Nephron progenitor cell (in vitro differentiated cells): Measurements from ENCODE around the gene DLX1.
A peak's percentile ranks its signal among the peaks of the same experiment; 100 is the strongest.

ENCODE experiments used
- DNase-seq: peaks from one replicate; pipeline ENCODE4 v3.0.0; 2021
- H3K27ac Mint-ChIP-seq: 2 replicates; pipeline ENCODE4 v1.8.0; 2021; ENCODE audit warnings: mild to moderate bottlenecking, moderate library complexity, mixed read lengths
- H3K27me3 Mint-ChIP-seq: 2 replicates; pipeline ENCODE4 v1.8.0; 2021; ENCODE audit warnings: mild to moderate bottlenecking, low read depth, mixed read lengths; ENCODE audit not compliant: poor library complexity
- H3K36me3 Mint-ChIP-seq: 2 replicates; pipeline ENCODE4 v1.8.0; 2021; ENCODE audit warnings: low read depth, mixed read lengths
- H3K4me1 Mint-ChIP-seq: 2 replicates; pipeline ENCODE4 v1.8.0; 2021; ENCODE audit warnings: mixed read lengths
- H3K4me3 Mint-ChIP-seq: 2 replicates; pipeline ENCODE4 v1.8.0; 2021; ENCODE audit warnings: mild to moderate bottlenecking, moderate library complexity, mixed read lengths
- H3K9me3 Mint-ChIP-seq: 2 replicates; pipeline ENCODE4 v1.8.0; 2021; ENCODE audit warnings: mild to moderate bottlenecking, moderate library complexity, mixed read lengths
- TF ChIP-seq, protein P1 (sequence below): fragments of 200-600 bp; sonication (generic); IDR thresholded peaks from 2 replicates; pipeline ENCODE4 v1.5.0; 2021; ENCODE audit warnings: antibody characterized with exemption

The DLX1 gene

DNA sequence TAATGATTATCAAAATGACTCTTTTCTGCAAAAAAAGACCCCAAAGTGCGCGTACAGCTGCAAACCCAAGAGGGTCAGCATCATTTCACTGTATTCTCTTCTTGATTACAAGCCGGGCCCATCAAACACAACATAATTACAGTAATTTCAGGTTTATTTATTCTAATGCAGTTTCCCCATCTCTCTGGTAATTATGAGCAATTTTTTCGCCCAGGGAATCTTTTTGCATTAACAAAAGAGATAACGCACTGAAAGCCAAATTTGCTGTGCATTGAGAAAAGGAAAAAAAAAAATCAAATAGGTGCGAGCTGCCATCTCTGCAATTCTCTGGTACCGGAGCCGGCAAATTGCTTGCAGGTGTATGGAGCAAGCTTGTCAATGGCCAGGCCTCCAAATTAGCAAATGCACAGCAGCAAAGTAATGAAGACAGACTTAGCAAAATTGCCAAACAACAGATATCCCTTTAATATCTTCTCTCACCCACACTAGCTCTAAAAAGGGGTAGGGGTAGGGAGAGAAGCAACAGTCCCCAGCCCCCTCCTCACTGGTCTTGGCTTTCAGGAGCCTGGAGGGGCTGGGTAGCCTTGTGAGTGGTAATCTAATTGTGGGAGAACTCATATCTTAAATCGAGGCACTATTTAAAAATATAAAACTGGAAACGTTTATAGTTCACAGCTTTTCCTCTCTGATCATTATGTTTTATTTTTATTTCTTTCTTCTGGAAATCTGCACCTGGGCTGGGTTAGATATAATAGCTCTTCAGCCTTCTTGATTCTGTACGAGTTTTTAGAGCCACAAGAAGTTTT is 6.7 kb downstream of the DLX1 start:
- H3K4me3 Mint-ChIP-seq, result no peak overlapping the region
- H3K27ac Mint-ChIP-seq, result no peak overlapping the region
- peaks cover 47% of the 10 kb centered on the region for H3K4me1 Mint-ChIP-seq
- TF ChIP-seq, protein P1, sequence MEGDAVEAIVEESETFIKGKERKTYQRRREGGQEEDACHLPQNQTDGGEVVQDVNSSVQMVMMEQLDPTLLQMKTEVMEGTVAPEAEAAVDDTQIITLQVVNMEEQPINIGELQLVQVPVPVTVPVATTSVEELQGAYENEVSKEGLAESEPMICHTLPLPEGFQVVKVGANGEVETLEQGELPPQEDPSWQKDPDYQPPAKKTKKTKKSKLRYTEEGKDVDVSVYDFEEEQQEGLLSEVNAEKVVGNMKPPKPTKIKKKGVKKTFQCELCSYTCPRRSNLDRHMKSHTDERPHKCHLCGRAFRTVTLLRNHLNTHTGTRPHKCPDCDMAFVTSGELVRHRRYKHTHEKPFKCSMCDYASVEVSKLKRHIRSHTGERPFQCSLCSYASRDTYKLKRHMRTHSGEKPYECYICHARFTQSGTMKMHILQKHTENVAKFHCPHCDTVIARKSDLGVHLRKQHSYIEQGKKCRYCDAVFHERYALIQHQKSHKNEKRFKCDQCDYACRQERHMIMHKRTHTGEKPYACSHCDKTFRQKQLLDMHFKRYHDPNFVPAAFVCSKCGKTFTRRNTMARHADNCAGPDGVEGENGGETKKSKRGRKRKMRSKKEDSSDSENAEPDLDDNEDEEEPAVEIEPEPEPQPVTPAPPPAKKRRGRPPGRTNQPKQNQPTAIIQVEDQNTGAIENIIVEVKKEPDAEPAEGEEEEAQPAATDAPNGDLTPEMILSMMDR, result no peak
- no peak for DNase-seq
- H3K9me3 Mint-ChIP-seq, result no peaks in the 10 kb centered on the region
- no peaks in the 10 kb centered on the region for H3K36me3 Mint-ChIP-seq
- H3K27me3 Mint-ChIP-seq, result peaks cover 100% of the 10 kb centered on the region

GRCh38 chr2:172092716-172093415 is 7.6 kb downstream of the DLX1 start:
- Mint-ChIP-seq H3K27ac (no peak overlapping the region), H3K4me3 (peak overlapping the region; percentile 24), H3K36me3 (no peaks in the 10 kb centered on the region), H3K9me3 (no peaks in the 10 kb centered on the region), H3K27me3 (peaks cover 100% of the 10 kb centered on the region), H3K4me1 (peaks cover 47% of the 10 kb centered on the region)
- TF ChIP-seq, protein P1, result no peak
- DNase-seq, result no peak

DNA sequence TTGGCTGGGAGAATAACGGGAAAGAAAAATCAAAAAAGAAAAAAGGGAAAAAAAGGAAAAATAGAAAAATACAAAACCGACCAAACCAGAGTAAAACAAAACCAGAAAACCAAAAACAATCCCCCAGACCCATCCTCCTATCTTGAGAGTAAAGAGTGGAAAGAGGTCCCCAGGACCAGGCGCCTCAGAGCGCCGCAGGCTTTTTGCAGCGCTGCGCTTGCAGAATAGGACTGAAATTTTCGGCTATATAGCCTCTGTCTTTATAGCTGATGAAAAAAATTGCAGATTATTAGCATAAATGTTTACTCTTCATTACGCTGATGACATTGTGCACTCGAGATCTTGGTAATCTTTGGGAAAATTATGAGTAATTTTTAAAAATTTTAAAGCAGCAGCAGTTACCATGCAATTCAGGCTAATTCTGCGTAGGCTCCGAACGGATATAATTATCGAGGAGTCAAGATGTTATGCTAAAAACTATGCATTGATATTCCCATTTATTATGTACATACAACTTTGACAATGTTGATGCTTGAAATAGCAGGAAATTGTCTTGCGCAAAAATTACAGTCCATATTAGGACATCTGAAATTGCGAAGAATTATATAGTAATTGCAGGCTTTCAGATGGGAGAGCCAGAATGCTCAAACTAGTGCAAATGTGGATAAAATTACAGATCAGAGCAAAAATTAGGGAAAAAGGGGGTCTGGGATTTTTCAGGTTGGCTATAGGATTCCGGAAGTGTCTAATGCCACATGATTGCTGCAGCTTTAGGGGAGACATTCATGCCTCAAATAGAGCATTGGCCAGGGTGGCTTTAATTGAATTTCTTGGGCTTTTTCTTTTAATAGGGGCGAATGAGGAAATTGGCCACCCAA is 8.3 kb downstream of the DLX1 start:
- no peaks in the 10 kb centered on the region for H3K36me3 Mint-ChIP-seq
- no peak overlapping the region for H3K27ac Mint-ChIP-seq
- H3K27me3 Mint-ChIP-seq, result peaks cover 99% of the 10 kb centered on the region
- TF ChIP-seq, protein P1, result no peak
- peaks cover 45% of the 10 kb centered on the region for H3K4me1 Mint-ChIP-seq
- peak overlapping the region; percentile 68 for H3K4me3 Mint-ChIP-seq
- H3K9me3 Mint-ChIP-seq, result no peaks in the 10 kb centered on the region
- no peak for DNase-seq

- peak overlapping the region; percentile 79 for H3K4me3 Mint-ChIP-seq
- no peak overlapping the region for H3K27ac Mint-ChIP-seq
- peaks cover 48% of the 10 kb centered on the region for H3K4me1 Mint-ChIP-seq
- no peaks in the 10 kb centered on the region for H3K36me3 Mint-ChIP-seq
- peaks cover 98% of the 10 kb centered on the region for H3K27me3 Mint-ChIP-seq
- H3K9me3 Mint-ChIP-seq, result no peaks in the 10 kb centered on the region
- TF ChIP-seq, protein P1, result no peak
- no peak for DNase-seq
Observed at GRCh38 chr2:172094294-172095145, 9.2 kb downstream of the DLX1 start.

- H3K4me3 Mint-ChIP-seq, result peak overlapping the region; percentile 79
- peaks cover 53% of the 10 kb centered on the region for H3K4me1 Mint-ChIP-seq
- peaks cover 98% of the 10 kb centered on the region for H3K27me3 Mint-ChIP-seq
- TF ChIP-seq, protein P1, result no peak
- no peaks in the 10 kb centered on the region for H3K36me3 Mint-ChIP-seq
- H3K27ac Mint-ChIP-seq, result no peak overlapping the region
- H3K9me3 Mint-ChIP-seq, result no peaks in the 10 kb centered on the region
- no peak for DNase-seq
Observed at GRCh38 chr2:172095146-172095904, 10.0 kb downstream of the DLX1 start.
